A549 treated with GW870086 at 1 μM for 4 hours (cell line): Measurements from ENCODE around the gene CDAN1. TPM values are rescaled to one million over a fixed set of nuclear protein-coding genes. Genes with fewer than 3 reads are reported as not detected.

Source experiments
- total RNA-seq: library from RNA; stranded (reverse); fragments of 200-300 nt; extraction: Qiagen RNA extraction; gene quantifications from 5 replicates; pipeline ENCODE4 v1.2.3, GENCODE V29; 2022; ENCODE audit warnings: low read depth

The CDAN1 gene, protein sequence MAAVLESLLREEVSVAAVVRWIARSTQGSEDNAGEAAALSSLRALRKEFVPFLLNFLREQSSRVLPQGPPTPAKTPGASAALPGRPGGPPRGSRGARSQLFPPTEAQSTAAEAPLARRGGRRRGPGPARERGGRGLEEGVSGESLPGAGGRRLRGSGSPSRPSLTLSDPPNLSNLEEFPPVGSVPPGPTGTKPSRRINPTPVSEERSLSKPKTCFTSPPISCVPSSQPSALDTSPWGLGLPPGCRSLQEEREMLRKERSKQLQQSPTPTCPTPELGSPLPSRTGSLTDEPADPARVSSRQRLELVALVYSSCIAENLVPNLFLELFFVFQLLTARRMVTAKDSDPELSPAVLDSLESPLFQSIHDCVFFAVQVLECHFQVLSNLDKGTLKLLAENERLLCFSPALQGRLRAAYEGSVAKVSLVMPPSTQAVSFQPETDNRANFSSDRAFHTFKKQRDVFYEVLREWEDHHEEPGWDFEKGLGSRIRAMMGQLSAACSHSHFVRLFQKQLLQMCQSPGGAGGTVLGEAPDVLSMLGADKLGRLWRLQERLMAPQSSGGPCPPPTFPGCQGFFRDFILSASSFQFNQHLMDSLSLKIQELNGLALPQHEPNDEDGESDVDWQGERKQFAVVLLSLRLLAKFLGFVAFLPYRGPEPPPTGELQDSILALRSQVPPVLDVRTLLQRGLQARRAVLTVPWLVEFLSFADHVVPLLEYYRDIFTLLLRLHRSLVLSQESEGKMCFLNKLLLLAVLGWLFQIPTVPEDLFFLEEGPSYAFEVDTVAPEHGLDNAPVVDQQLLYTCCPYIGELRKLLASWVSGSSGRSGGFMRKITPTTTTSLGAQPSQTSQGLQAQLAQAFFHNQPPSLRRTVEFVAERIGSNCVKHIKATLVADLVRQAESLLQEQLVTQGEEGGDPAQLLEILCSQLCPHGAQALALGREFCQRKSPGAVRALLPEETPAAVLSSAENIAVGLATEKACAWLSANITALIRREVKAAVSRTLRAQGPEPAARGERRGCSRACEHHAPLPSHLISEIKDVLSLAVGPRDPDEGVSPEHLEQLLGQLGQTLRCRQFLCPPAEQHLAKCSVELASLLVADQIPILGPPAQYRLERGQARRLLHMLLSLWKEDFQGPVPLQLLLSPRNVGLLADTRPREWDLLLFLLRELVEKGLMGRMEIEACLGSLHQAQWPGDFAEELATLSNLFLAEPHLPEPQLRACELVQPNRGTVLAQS
- total RNA-seq, result 5.0 to 6.7 TPM (median 6.2 TPM) in 5 replicates

DNA sequence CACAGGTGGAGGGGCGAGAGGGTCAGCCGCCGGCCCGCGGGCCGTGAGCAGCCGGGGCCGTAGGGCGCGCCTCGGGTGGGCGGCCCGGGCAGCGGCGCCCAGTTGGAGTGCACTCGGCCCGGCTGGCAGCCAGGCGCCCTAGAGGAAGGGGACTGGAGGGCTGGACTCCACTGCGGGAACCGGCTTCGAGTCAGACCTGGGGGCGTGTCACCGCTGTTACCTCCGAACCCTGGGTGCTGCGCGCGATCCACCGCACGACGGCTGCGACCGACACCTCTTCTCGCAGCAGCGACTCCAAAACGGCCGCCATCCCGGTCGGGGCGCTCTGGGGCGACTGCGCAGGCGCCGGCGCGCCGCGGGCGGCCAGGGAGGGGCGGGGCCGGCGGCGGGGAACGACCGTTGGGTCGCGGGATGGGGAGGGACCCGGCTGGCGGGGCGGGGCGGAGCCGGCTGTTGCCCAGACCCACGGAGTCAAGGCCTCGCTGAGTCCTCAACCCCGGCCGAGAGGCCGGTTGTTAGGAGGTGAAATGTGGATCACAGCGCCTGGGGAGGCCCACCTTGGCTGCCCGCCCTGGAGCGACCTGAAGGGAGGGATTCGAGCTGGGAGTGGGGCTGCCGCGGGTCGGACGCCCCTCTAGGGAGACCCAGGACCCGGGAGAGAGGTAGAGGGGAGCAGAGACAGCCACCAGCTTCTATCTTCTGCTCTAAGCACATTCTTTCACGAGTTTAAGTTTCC is at the start of gene CDAN1:
TSS of gene CDAN1 (minus strand) at position 336 of the 736 bp plus-strand sequence. CDS start at position 310, 26 bp downstream.

Other genes with a start within 250 kb of the CDAN1 start
- gene ZNF106, start 246.0 kb downstream of the CDAN1 start, total RNA-seq, result 6.7 to 13.2 TPM (median 9.1 TPM) in 5 replicates
- gene SNAP23, start 241.5 kb downstream of the CDAN1 start, total RNA-seq, result 15.4 to 40.9 TPM (median 16.5 TPM) in 5 replicates
- gene LRRC57, start 188.3 kb downstream of the CDAN1 start, total RNA-seq, result 10.1 to 13.7 TPM (median 11.7 TPM) in 5 replicates
- gene HAUS2, start 188.3 kb downstream of the CDAN1 start, total RNA-seq, result 19.1 to 20.8 TPM (median 19.7 TPM) in 5 replicates
- gene STARD9, start 161.5 kb downstream of the CDAN1 start, total RNA-seq, result 1.6 to 2.0 TPM (median 1.7 TPM) in 5 replicates
- 1.2 to 2.4 TPM (median 1.6 TPM) in 5 replicates for gene TTBK2, start 183.7 kb upstream of the CDAN1 start, total RNA-seq